ENCODE measurements around the gene CLTA. TPM values are rescaled to one million over a fixed set of nuclear protein-coding genes. Genes with fewer than 3 reads are reported as not detected.
"Not testable (repeated sequence)": the region's sequence is repeated elsewhere in the genome, so short reads cannot be mapped to it uniquely, and the experiment has no call there.

The CLTA gene
- total and polyA plus RNA-seq, 4 experiments from 2014 or later = 46.0 to 106 (median 71.1) TPM

DNA sequence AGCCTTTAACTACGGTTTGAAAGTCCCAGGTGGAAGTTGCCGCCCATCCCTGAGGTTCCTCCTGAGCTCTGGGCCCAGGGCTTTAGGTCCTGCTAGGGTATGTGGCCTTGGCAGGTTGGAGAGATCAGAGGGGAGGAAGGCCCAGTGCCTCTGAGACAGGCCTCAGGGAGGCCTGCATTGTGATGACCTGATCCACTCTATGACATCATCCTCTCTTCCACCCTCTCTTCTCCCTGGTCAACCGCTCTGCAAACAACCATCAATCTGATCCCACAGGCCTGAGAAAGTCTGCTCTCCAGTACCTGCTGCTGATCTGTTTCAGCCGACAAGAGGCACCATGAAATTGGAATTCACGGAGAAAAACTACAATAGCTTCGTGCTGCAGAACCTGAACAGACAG is 21.6 kb upstream of the CLTA start, which contains the start of gene CCIN:
CCIN (plus strand) TSS at position 223 of the 400 bp plus-strand sequence; CDS start at position 338, 115 bp downstream.
- peak within 1 kb of the TSS in 2 of 7 donors; percentile 22 to 62 for H3K27ac Mint-ChIP-seq
- no peak within 1 kb of the TSS for H3K27ac ChIP-seq (ENCODE audit: low read depth, low read length)
- no peaks in the 10 kb centered on the region for H3K9me3 ChIP-seq (ENCODE audit: control insufficient read depth in 1 of 2, low read length in 2 of 2)
- H3K27me3 Mint-ChIP-seq = no peaks in the 10 kb centered on the region
- DNase-seq = no peak
- ChIA-PET CTCF (ENCODE audit: partially characterized antibody) (interaction anchor here (1.1 to 20.1 kb wide), 7 partner anchors 9 to 67 kb away, joined by 3 to 648 read pairs (median 35); partner anchors contain the start of genes CLTA and GLIPR2), POLR2A (ENCODE audit: partially characterized antibody) (interaction anchor here (0.6 to 5.5 kb wide), 2 partner anchors 21 to 68 kb away, joined by 3 to 44 read pairs; partner anchors contain the start of gene CLTA)
- peaks cover 5 to 22% (median 9%) of the 10 kb centered on the region in 4 donors for H3K4me1 Mint-ChIP-seq
- no peak within 1 kb of the TSS for H3K4me3 ChIP-seq (ENCODE audit: low read length in 2 of 2)
- no peaks in the 10 kb centered on the region for H3K36me3 Mint-ChIP-seq
- no peaks in the 10 kb centered on the region for H3K27me3 ChIP-seq (ENCODE audit: insufficient read depth, low read length)
- intact Hi-C loops (cut with micrococcal nuclease) = loop anchor here (5.0 kb wide), 1 partner anchor 147 kb away; no protein-coding TSS in a partner anchor
- no peaks in the 10 kb centered on the region for H3K36me3 ChIP-seq (ENCODE audit: insufficient read depth, low read length)
- peak within 1 kb of the TSS in 2 of 8 donors; percentile 28 to 62 for H3K4me3 Mint-ChIP-seq
- H3K4me1 ChIP-seq (ENCODE audit: insufficient read depth, low read length) = peaks cover 12% of the 10 kb centered on the region
- H3K9me3 Mint-ChIP-seq = no peaks in the 10 kb centered on the region

DNA sequence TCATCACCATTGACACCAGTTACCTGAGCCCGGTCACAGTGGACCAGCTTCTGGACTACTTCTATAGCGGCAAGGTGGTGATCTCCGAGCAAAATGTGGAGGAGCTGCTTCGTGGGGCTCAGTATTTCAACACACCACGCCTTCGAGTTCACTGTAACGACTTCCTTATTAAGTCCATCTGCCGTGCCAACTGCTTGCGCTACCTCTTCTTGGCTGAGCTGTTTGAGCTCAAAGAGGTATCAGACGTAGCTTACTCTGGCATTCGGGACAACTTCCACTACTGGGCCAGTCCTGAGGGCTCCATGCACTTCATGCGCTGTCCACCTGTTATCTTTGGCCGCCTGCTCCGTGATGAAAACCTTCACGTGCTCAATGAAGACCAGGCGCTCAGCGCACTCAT is 21.0 kb upstream of the CLTA start:
- H3K27me3 Mint-ChIP-seq = no peaks in the 10 kb centered on the region
- no peak overlapping the region for H3K4me3 Mint-ChIP-seq
- intact Hi-C loops (cut with micrococcal nuclease) = loop anchor here (5.0 kb wide), 1 partner anchor 147 kb away; no protein-coding TSS in a partner anchor
- Histone ChIP-seq H3K4me3 (ENCODE audit: low read length in 2 of 2) (no peak overlapping the region), H3K9me3 (ENCODE audit: control insufficient read depth in 1 of 2, low read length in 2 of 2) (no peaks in the 10 kb centered on the region), H3K36me3 (ENCODE audit: insufficient read depth, low read length) (no peaks in the 10 kb centered on the region), H3K27me3 (ENCODE audit: insufficient read depth, low read length) (no peaks in the 10 kb centered on the region), H3K27ac (ENCODE audit: low read depth, low read length) (no peak overlapping the region), H3K4me1 (ENCODE audit: insufficient read depth, low read length) (peaks cover 10% of the 10 kb centered on the region)
- no peaks in the 10 kb centered on the region for H3K36me3 Mint-ChIP-seq
- peaks cover 5 to 19% (median 9%) of the 10 kb centered on the region in 4 donors for H3K4me1 Mint-ChIP-seq
- no peaks in the 10 kb centered on the region for H3K9me3 Mint-ChIP-seq
- no peak for DNase-seq
- ChIA-PET CTCF (ENCODE audit: partially characterized antibody) (interaction anchor here (1.1 to 20.1 kb wide), 5 partner anchors 10 to 68 kb away, joined by 3 to 648 read pairs (median 4); partner anchors contain the start of gene CLTA), POLR2A (ENCODE audit: partially characterized antibody) (no interaction called here)
- H3K27ac Mint-ChIP-seq = no peak overlapping the region

DNA sequence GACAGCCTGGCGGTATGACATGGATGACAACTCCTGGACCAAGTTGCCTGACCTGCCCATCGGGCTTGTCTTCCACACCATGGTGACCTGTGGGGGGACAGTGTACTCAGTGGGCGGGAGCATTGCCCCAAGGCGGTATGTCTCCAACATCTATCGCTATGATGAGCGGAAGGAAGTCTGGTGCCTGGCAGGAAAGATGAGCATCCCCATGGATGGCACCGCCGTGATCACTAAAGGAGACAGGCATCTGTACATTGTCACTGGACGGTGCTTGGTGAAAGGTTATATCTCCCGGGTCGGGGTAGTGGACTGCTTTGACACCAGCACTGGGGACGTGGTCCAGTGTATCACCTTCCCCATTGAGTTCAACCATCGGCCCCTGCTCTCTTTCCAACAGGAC is 20.2 kb upstream of the CLTA start:
- Histone ChIP-seq H3K4me3 (ENCODE audit: low read length in 2 of 2) (no peak overlapping the region), H3K36me3 (ENCODE audit: insufficient read depth, low read length) (no peaks in the 10 kb centered on the region), H3K9me3 (ENCODE audit: control insufficient read depth in 1 of 2, low read length in 2 of 2) (no peaks in the 10 kb centered on the region), H3K4me1 (ENCODE audit: insufficient read depth, low read length) (peaks cover 6% of the 10 kb centered on the region), H3K27ac (ENCODE audit: low read depth, low read length) (no peak overlapping the region), H3K27me3 (ENCODE audit: insufficient read depth, low read length) (no peaks in the 10 kb centered on the region)
- no peak for DNase-seq
- Mint-ChIP-seq H3K4me1 (peaks cover 5 to 11% (median 8%) of the 10 kb centered on the region in 4 donors), H3K4me3 (no peak overlapping the region), H3K9me3 (no peaks in the 10 kb centered on the region), H3K27ac (no peak overlapping the region), H3K27me3 (peaks cover 0 to 1% of the 10 kb centered on the region in 2 donors), H3K36me3 (no peaks in the 10 kb centered on the region)
- intact Hi-C loops (cut with micrococcal nuclease) = no loop called here
- ChIA-PET POLR2A (ENCODE audit: partially characterized antibody) (no interaction called here), CTCF (ENCODE audit: partially characterized antibody) (interaction anchor here (5.1 to 20.1 kb wide), 2 partner anchors 20 to 68 kb away, joined by 35 to 648 read pairs; partner anchors contain the start of gene CLTA)

DNA sequence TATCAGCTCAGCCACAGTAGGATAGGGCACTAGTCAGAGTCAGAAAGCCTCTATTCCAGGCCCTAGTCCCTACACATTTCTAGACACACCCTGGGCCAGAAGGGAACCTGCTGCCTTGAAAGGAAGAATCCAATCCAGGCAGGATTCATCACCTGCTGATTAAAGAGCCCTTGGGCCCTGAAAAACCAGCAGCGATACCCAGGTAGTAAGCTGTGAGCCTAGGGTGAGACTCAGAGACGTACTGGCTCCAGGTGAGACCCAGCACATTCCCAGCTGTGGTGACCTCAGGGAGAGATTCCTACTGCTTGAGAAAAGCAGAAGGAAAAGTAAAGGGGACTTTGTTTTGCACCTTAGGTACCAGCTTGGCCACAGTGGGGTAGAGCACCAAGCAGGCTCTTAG is 16.9 kb upstream of the CLTA start:
- H3K4me3 Mint-ChIP-seq = no peak overlapping the region
- no peak overlapping the region for H3K4me3 ChIP-seq (ENCODE audit: low read length in 2 of 2)

DNA sequence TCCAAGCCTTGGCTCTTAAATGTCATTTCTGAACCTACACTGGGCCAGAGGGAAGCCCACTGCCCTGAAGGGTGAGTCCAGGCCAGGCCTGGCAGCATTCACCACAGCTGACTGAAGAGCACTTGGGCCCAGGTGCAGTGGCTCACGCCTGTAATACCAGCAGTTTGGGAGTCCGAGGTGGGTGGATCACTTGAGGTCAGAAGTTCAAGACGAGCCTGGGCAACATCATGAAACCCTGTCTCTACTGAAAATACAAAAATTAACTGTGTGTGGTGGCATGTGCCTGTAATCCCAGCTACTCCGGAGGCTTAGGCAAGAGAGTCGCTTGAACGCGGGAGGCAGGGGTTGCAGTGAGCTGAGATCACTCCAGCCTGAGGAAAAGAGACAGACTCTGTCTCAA is 16.4 kb upstream of the CLTA start:
- ChIA-PET CTCF (ENCODE audit: partially characterized antibody) (interaction anchor here (1.6 to 20.1 kb wide), 2 partner anchors 72 to 86 kb away, joined by 3 to 648 read pairs; no protein-coding TSS in a partner anchor), POLR2A (ENCODE audit: partially characterized antibody) (no interaction called here)
- intact Hi-C loops (cut with micrococcal nuclease) = no loop called here

More for the DNA sequence above, 16.9 kb upstream of the CLTA start:
- H3K4me1 Mint-ChIP-seq = peaks cover 0 to 4% (median 2%) of the 10 kb centered on the region in 4 donors
- no peaks in the 10 kb centered on the region for H3K36me3 Mint-ChIP-seq
- no peaks in the 10 kb centered on the region for H3K9me3 ChIP-seq (ENCODE audit: control insufficient read depth in 1 of 2, low read length in 2 of 2)
- H3K36me3 ChIP-seq (ENCODE audit: insufficient read depth, low read length) = no peaks in the 10 kb centered on the region
- H3K27me3 ChIP-seq (ENCODE audit: insufficient read depth, low read length) = no peaks in the 10 kb centered on the region
- DNase-seq = no peak
- intact Hi-C loops (cut with micrococcal nuclease) = no loop called here
- ChIA-PET CTCF (ENCODE audit: partially characterized antibody) (interaction anchor here (1.6 to 20.1 kb wide), 3 partner anchors 10 to 86 kb away, joined by 3 to 648 read pairs (median 5); no protein-coding TSS in a partner anchor), POLR2A (ENCODE audit: partially characterized antibody) (no interaction called here)
- H3K27ac ChIP-seq (ENCODE audit: low read depth, low read length) = no peak overlapping the region
- no peak overlapping the region for H3K27ac Mint-ChIP-seq
- peaks cover 0 to 3% of the 10 kb centered on the region in 2 donors for H3K27me3 Mint-ChIP-seq
- peaks cover 0 to 2% (median 0%) of the 10 kb centered on the region in 8 donors for H3K9me3 Mint-ChIP-seq
- H3K4me1 ChIP-seq (ENCODE audit: insufficient read depth, low read length) = no peaks in the 10 kb centered on the region

DNA sequence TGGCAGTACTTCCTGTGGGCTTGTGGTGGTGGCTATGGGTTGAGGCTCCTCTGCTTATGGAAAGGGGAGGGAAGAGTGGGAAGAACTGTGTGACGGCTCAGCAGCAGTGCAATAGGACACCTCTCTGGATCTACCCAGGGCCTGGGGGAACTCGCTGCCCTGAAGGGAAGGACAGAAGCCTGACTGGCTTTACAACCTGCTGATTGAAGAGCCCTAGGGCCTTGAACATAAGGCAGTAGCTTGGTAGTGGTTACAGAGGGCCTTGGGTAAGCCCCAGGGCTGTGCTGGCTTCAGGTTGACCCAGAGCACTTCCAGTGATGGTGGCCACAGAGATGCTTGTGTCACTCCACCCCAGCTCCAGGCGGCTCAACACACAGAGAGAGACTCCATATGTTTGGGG is 16.0 kb upstream of the CLTA start:
- Mint-ChIP-seq H3K27ac (no peak overlapping the region), H3K4me3 (no peak overlapping the region), H3K27me3 (peaks cover 0 to 3% of the 10 kb centered on the region in 2 donors), H3K9me3 (peaks cover 0 to 2% (median 0%) of the 10 kb centered on the region in 8 donors), H3K36me3 (no peaks in the 10 kb centered on the region), H3K4me1 (peaks cover 0 to 5% (median 2%) of the 10 kb centered on the region in 4 donors)
- Histone ChIP-seq H3K27me3 (ENCODE audit: insufficient read depth, low read length) (no peaks in the 10 kb centered on the region), H3K4me3 (ENCODE audit: low read length in 2 of 2) (no peak overlapping the region), H3K27ac (ENCODE audit: low read depth, low read length) (no peak overlapping the region), H3K4me1 (ENCODE audit: insufficient read depth, low read length) (no peaks in the 10 kb centered on the region), H3K36me3 (ENCODE audit: insufficient read depth, low read length) (no peaks in the 10 kb centered on the region), H3K9me3 (ENCODE audit: control insufficient read depth in 1 of 2, low read length in 2 of 2) (no peaks in the 10 kb centered on the region)
- CTCF ChIA-PET (ENCODE audit: partially characterized antibody) = interaction anchor here (1.6 kb wide), 1 partner anchor 8 kb away, joined by 6 read pairs; no protein-coding TSS in a partner anchor
- POLR2A ChIA-PET (ENCODE audit: partially characterized antibody) = no interaction called here
- DNase-seq = no peak
- intact Hi-C loops (cut with micrococcal nuclease) = no loop called here

More for the DNA sequence above, 16.4 kb upstream of the CLTA start:
- Histone ChIP-seq H3K4me1 (ENCODE audit: insufficient read depth, low read length) (no peaks in the 10 kb centered on the region), H3K9me3 (ENCODE audit: control insufficient read depth in 1 of 2, low read length in 2 of 2) (no peaks in the 10 kb centered on the region), H3K27ac (ENCODE audit: low read depth, low read length) (no peak overlapping the region), H3K36me3 (ENCODE audit: insufficient read depth, low read length) (no peaks in the 10 kb centered on the region), H3K4me3 (ENCODE audit: low read length in 2 of 2) (no peak overlapping the region), H3K27me3 (ENCODE audit: insufficient read depth, low read length) (no peaks in the 10 kb centered on the region)
- Mint-ChIP-seq H3K36me3 (no peaks in the 10 kb centered on the region), H3K4me1 (peaks cover 0 to 5% (median 2%) of the 10 kb centered on the region in 4 donors), H3K27ac (no peak overlapping the region), H3K4me3 (no peak overlapping the region), H3K27me3 (peaks cover 0 to 3% of the 10 kb centered on the region in 2 donors), H3K9me3 (peaks cover 0 to 2% (median 0%) of the 10 kb centered on the region in 8 donors)
- no peak for DNase-seq

DNA sequence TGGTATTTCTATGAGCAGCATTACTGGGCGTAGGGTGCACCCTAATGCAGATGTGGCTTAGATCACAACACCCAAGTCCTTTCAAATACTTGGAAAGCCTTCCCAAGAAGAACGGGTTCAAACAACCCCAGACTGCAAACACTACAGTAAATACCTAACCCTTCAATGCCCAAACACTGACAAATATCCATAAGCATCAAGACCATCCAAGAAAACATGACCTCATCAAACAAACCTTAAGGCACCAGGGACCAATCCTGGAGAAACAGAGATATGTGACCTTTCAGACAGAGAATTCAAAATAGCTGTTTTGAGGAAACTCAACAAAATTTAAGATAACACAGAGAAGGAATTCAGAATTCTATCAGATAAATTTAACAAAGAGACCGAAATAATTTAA is 15.5 kb upstream of the CLTA start:
- H3K4me3 Mint-ChIP-seq; intact Hi-C loops (cut with micrococcal nuclease); H3K9me3 Mint-ChIP-seq; H3K36me3 ChIP-seq (ENCODE audit: insufficient read depth, low read length); H3K4me1 ChIP-seq (ENCODE audit: insufficient read depth, low read length); DNase-seq; POLR2A ChIA-PET (ENCODE audit: partially characterized antibody); H3K27ac ChIP-seq (ENCODE audit: low read depth, low read length); H3K27ac Mint-ChIP-seq; H3K36me3 Mint-ChIP-seq; H3K4me3 ChIP-seq (ENCODE audit: low read length in 2 of 2); H3K27me3 ChIP-seq (ENCODE audit: insufficient read depth, low read length); H3K4me1 Mint-ChIP-seq; H3K9me3 ChIP-seq (ENCODE audit: control insufficient read depth in 1 of 2, low read length in 2 of 2); H3K27me3 Mint-ChIP-seq: not testable (repeated sequence)
- CTCF ChIA-PET (ENCODE audit: partially characterized antibody) = interaction anchor here (1.0 to 1.6 kb wide), 2 partner anchors 8 to 82 kb away, joined by 4 to 6 read pairs; no protein-coding TSS in a partner anchor

Data from CD4-positive, alpha-beta memory T cell (primary cell).